CD4-positive, alpha-beta T cell (primary cell): ENCODE results near the gene NEB. TPM values are rescaled to one million over a fixed set of nuclear protein-coding genes. Genes with fewer than 3 reads are reported as not detected.

Experiments used
- ATAC-seq: fragments of 200-7000 bp; cut with Tn5 transposase; one replicate; pipeline ENCODE4 v1.10.0; 2022; ENCODE audit warnings: mild to moderate bottlenecking; ENCODE audit not compliant: poor library complexity
- CTCF ChIA-PET: fragments of 350-600 bp; sonication (Branson Sonifier 250); formaldehyde crosslinking; loops from one replicate; lab custom pipeline; 2021; ENCODE audit warnings: antibody characterized with exemption, inconsistent platforms; lab: Charles Lee
- POLR2A ChIA-PET: fragments of 350-600 bp; sonication (Branson Sonifier 250); formaldehyde crosslinking; loops from one replicate; lab custom pipeline; 2021; ENCODE audit warnings: antibody characterized with exemption, inconsistent platforms; lab: Charles Lee
- DNase-seq, 14 experiments: peaks; one replicate each; pipeline ENCODE4 v3.0.0-alpha.2; 2013 to 2020; ENCODE audit warnings: mixed read lengths in 2 of 14
- H3K27ac ChIP-seq, 2 donors: one replicate each; pipeline versions ENCODE4 v1.5.1 to v1.7.0; 2013; ENCODE audit warnings: low read length in 2 of 2, low read depth in 1 of 2, mild to moderate bottlenecking in 1 of 2
- H3K27me3 ChIP-seq, 2 experiments: 1 replicate in 1 of 2; 2 replicates in 1 of 2; pipeline versions ENCODE4 v1.6.1 to v1.7.0; 2013; ENCODE audit warnings: low read length in 2 of 2, control low read depth in 1 of 2, mild to moderate bottlenecking in 1 of 2, moderate library complexity in 1 of 2; ENCODE audit not compliant: insufficient read depth in 2 of 2, control insufficient read depth in 1 of 2
- H3K36me3 ChIP-seq: one replicate; pipeline ENCODE4 v1.6.1; 2013; ENCODE audit warnings: low read length, control low read depth; ENCODE audit not compliant: insufficient read depth
- H3K4me1 ChIP-seq: one replicate; pipeline ENCODE4 v1.6.1; 2013; ENCODE audit warnings: low read length, control low read depth; ENCODE audit not compliant: insufficient read depth
- H3K4me3 ChIP-seq: one replicate; pipeline ENCODE4 v1.5.1; 2013; ENCODE audit warnings: mild to moderate bottlenecking, low read length, moderate library complexity
- H3K9me3 ChIP-seq, 2 experiments: 1 replicate in 1 of 2; 2 replicates in 1 of 2; pipeline versions ENCODE4 v1.6.1 to v1.7.0; 2013; ENCODE audit warnings: low read length in 2 of 2, mild to moderate bottlenecking in 2 of 2, control low read depth in 1 of 2, moderate library complexity in 1 of 2; ENCODE audit not compliant: control insufficient read depth in 1 of 2, insufficient read depth in 1 of 2
- H3K27ac Mint-ChIP-seq: one replicate; pipeline ENCODE4 v1.8.0; 2020; ENCODE audit warnings: mixed read lengths
- H3K27me3 Mint-ChIP-seq: one replicate; pipeline ENCODE4 v1.8.0; 2021; ENCODE audit warnings: mixed read lengths
- H3K36me3 Mint-ChIP-seq: one replicate; pipeline ENCODE4 v1.8.0; 2021; ENCODE audit warnings: low read depth, mixed read lengths
- H3K4me1 Mint-ChIP-seq: one replicate; pipeline ENCODE4 v1.8.0; 2021; ENCODE audit warnings: low read depth, mixed read lengths
- H3K4me3 Mint-ChIP-seq: one replicate; pipeline ENCODE4 v1.8.0; 2020; ENCODE audit warnings: mild to moderate bottlenecking, mixed read lengths
- H3K9me3 Mint-ChIP-seq: one replicate; pipeline ENCODE4 v1.8.0; 2020; ENCODE audit warnings: mixed read lengths
- intact Hi-C, 2 experiments: fragments of 100-400 bp; cut with DNase I in 1 of 2; cut with micrococcal nuclease in 1 of 2; formaldehyde crosslinking; loops; one replicate each; pipeline versions ENCODE4 v1.15.1 to v1.9.0; 2023 to 2025; cut with DNase I, micrococcal nuclease
- total RNA-seq, 174 experiments: library from RNA in 2 of 174; stranded (reverse) in 2 of 174; gene quantifications; one replicate each; pipeline ENCODE4 v1.2.3 and lab custom pipeline; 2021 to 2026
- TF ChIP-seq, protein P1 (sequence below): fragments of 200-600 bp; IDR thresholded peaks from one replicate; pipeline ENCODE4 v1.8.0; 2022; ENCODE audit warnings: antibody characterized with exemption, mild to moderate bottlenecking

Gene NEB
- total RNA-seq, 2 experiments from 2014 or later, result 1.2 to 1.8 TPM

- Histone ChIP-seq H3K27ac (no peak overlapping the region), H3K4me3 (no peak overlapping the region), H3K36me3 (no peaks in the 10 kb centered on the region), H3K4me1 (no peaks in the 10 kb centered on the region), H3K9me3 (no peaks in the 10 kb centered on the region), H3K27me3 (no peaks in the 10 kb centered on the region)
- Mint-ChIP-seq H3K27me3 (no peaks in the 10 kb centered on the region), H3K27ac (no peak overlapping the region), H3K9me3 (no peaks in the 10 kb centered on the region), H3K36me3 (no peaks in the 10 kb centered on the region), H3K4me1 (no peaks in the 10 kb centered on the region), H3K4me3 (no peak overlapping the region)
- intact Hi-C loops, result no loop called here
- no peak for DNase-seq
- ChIA-PET POLR2A (no interaction called here), CTCF (no interaction called here)
- no peak for ATAC-seq
- TF ChIP-seq, protein P1, sequence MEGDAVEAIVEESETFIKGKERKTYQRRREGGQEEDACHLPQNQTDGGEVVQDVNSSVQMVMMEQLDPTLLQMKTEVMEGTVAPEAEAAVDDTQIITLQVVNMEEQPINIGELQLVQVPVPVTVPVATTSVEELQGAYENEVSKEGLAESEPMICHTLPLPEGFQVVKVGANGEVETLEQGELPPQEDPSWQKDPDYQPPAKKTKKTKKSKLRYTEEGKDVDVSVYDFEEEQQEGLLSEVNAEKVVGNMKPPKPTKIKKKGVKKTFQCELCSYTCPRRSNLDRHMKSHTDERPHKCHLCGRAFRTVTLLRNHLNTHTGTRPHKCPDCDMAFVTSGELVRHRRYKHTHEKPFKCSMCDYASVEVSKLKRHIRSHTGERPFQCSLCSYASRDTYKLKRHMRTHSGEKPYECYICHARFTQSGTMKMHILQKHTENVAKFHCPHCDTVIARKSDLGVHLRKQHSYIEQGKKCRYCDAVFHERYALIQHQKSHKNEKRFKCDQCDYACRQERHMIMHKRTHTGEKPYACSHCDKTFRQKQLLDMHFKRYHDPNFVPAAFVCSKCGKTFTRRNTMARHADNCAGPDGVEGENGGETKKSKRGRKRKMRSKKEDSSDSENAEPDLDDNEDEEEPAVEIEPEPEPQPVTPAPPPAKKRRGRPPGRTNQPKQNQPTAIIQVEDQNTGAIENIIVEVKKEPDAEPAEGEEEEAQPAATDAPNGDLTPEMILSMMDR, result no peak
Observed at GRCh38 chr2:151757861-151758260, 23.6 kb upstream of the NEB start.

GRCh38 chr2:151756820-151757219 is 22.5 kb upstream of the NEB start:
- TF ChIP-seq, protein P1, result no peak
- no peak for DNase-seq
- Mint-ChIP-seq H3K4me1 (no peaks in the 10 kb centered on the region), H3K27me3 (no peaks in the 10 kb centered on the region), H3K27ac (no peak overlapping the region), H3K4me3 (no peak overlapping the region), H3K9me3 (no peaks in the 10 kb centered on the region), H3K36me3 (no peaks in the 10 kb centered on the region)
- Histone ChIP-seq H3K36me3 (no peaks in the 10 kb centered on the region), H3K27ac (no peak overlapping the region), H3K27me3 (no peaks in the 10 kb centered on the region), H3K9me3 (no peaks in the 10 kb centered on the region), H3K4me1 (no peaks in the 10 kb centered on the region), H3K4me3 (no peak overlapping the region)
- no peak for ATAC-seq
- intact Hi-C loops, result no loop called here
- ChIA-PET POLR2A (no interaction called here), CTCF (no interaction called here)

DNA sequence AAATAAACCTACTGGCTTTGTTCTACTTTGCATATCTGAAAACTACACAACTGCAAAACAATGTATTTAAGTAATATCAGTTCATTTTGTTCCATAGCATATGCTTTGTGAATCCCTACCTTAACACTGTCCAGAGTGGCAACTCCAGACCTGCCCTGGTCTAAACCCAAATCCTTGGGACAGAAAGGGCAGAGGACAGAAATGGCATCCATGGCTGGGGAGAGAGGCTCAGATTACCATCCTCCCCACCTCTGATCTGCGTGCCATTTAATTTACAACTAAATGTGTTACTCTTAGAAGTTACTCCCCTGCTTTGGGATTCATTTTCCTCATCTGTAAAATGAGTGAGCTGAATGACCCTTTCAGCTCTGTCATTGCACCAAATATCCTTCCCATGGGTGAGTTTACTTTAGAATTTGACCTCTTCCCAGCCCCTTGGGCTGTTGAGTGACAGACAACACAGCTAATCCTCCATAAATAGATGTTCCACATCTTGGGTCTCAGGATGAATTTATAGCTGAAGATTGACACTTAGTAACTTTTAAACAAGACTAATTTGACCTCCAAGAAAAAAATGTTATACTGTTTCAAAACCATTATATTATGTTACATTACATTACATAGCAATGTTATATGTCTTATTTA is 20.1 kb upstream of the NEB start:
- intact Hi-C loops, result no loop called here
- no peaks in the 10 kb centered on the region for H3K4me1 Mint-ChIP-seq
- POLR2A ChIA-PET, result no interaction called here
- no peaks in the 10 kb centered on the region for H3K27me3 Mint-ChIP-seq
- no peaks in the 10 kb centered on the region for H3K36me3 Mint-ChIP-seq
- Histone ChIP-seq H3K9me3 (no peaks in the 10 kb centered on the region), H3K27ac (no peak overlapping the region), H3K27me3 (no peaks in the 10 kb centered on the region), H3K4me3 (no peak overlapping the region), H3K4me1 (no peaks in the 10 kb centered on the region), H3K36me3 (no peaks in the 10 kb centered on the region)
- no peak for ATAC-seq
- TF ChIP-seq, protein P1, result no peak
- no peak for DNase-seq
- no peak overlapping the region for H3K27ac Mint-ChIP-seq
- H3K9me3 Mint-ChIP-seq, result no peaks in the 10 kb centered on the region
- H3K4me3 Mint-ChIP-seq, result no peak overlapping the region
- CTCF ChIA-PET, result no interaction called here
